IMR-90 (cell line): ENCODE results near the gene EXOC5. TPM values are rescaled to one million over a fixed set of nuclear protein-coding genes. Genes with fewer than 3 reads are reported as not detected.

Source experiments
- ATAC-seq: fragments of 200-7000 bp; cut with Tn5 transposase; 2 replicates; pipeline ENCODE4 v1.9.1; 2020; ENCODE audit warnings: low read depth, mild to moderate bottlenecking, moderate library complexity
- BruUV-seq: library from RNA; stranded (reverse); fragments of 400-500 nt; replicated peaks from 2 replicates; lab custom pipeline; 2021; lab: Mats Ljungman, UMichigan
- CTCF ChIA-PET: fragments of 300-600 bp; formaldehyde crosslinking; extraction: SDS; loops from one replicate; lab custom pipeline; 2021; ENCODE audit warnings: antibody characterized with exemption; lab: Yijun Ruan, JAX
- POLR2A ChIA-PET: fragments of 300-600 bp; sonication (Branson Sonifier 250); formaldehyde crosslinking; loops from one replicate; lab custom pipeline; 2022; ENCODE audit warnings: antibody characterized with exemption; ENCODE audit not compliant: unreplicated experiment; lab: Charles Lee
- DNase-seq: peaks from one replicate; pipeline ENCODE4 v3.0.0; 2013
- H2AFZ ChIP-seq: replicated peaks from 2 replicates; pipeline ENCODE3; 2013; ENCODE audit warnings: low read length, mild to moderate bottlenecking; ENCODE audit not compliant: poor library complexity
- H2AK5ac ChIP-seq: 2 replicates; pipeline ENCODE4 v1.6.1; 2013; ENCODE audit warnings: low read depth, low read length, inconsistent platforms
- H2AK9ac ChIP-seq: replicated peaks from 2 replicates; pipeline ENCODE3; 2013; ENCODE audit warnings: mild to moderate bottlenecking, low read depth, low read length, moderate library complexity; ENCODE audit not compliant: poor library complexity
- H2BK120ac ChIP-seq: 2 replicates; pipeline ENCODE4 v1.6.1; 2013; ENCODE audit warnings: low read depth, low read length, inconsistent platforms
- H2BK15ac ChIP-seq: 3 replicates; pipeline ENCODE4 v1.6.1; 2013; ENCODE audit warnings: low read depth, low read length, inconsistent platforms
- H2BK20ac ChIP-seq: 2 replicates; pipeline ENCODE4 v1.6.1; 2013; ENCODE audit warnings: low read depth, mild to moderate bottlenecking, inconsistent platforms, low read length, moderate library complexity
- H2BK5ac ChIP-seq: 2 replicates; pipeline ENCODE4 v1.6.1; 2013; ENCODE audit warnings: mild to moderate bottlenecking, low read depth, low read length, inconsistent platforms; ENCODE audit not compliant: poor library complexity, severe bottlenecking
- H3K14ac ChIP-seq: replicated peaks from 2 replicates; pipeline ENCODE4 v1.6.1; 2013; ENCODE audit warnings: low read depth, low read length, inconsistent platforms
- H3K18ac ChIP-seq: 2 replicates; pipeline ENCODE4 v1.6.1; 2013; ENCODE audit warnings: low read depth, low read length, control low read depth
- H3K23ac ChIP-seq: 2 replicates; pipeline ENCODE4 v1.6.1; 2013; ENCODE audit warnings: low read depth, low read length, inconsistent platforms
- H3K27ac ChIP-seq: 2 replicates; pipeline ENCODE4 v1.5.1; 2013; ENCODE audit warnings: mild to moderate bottlenecking, control low read depth, low read length; ENCODE audit not compliant: insufficient read depth
- H3K27me3 ChIP-seq: 2 replicates; pipeline ENCODE4 v1.6.1; 2013; ENCODE audit warnings: low read length; ENCODE audit not compliant: control insufficient read depth, insufficient read depth
- H3K36me3 ChIP-seq: 2 replicates; pipeline ENCODE4 v1.6.1; 2013; ENCODE audit warnings: low read length, mixed read lengths; ENCODE audit not compliant: control insufficient read depth, insufficient read depth
- H3K4ac ChIP-seq: 2 replicates; pipeline ENCODE4 v1.6.1; 2013; ENCODE audit warnings: low read depth, low read length, inconsistent platforms
- H3K4me1 ChIP-seq: 2 replicates; pipeline ENCODE4 v1.6.1; 2013; ENCODE audit warnings: low read length, mixed read lengths; ENCODE audit not compliant: control insufficient read depth, insufficient read depth
- H3K4me2 ChIP-seq: 2 replicates; pipeline ENCODE4 v1.6.1; 2013; ENCODE audit warnings: low read depth, mild to moderate bottlenecking, control low read depth, low read length, moderate library complexity
- H3K4me3 ChIP-seq: 2 replicates; pipeline ENCODE4 v1.5.1; 2013; ENCODE audit warnings: low read depth, mild to moderate bottlenecking, control low read depth, low read length, moderate library complexity; ENCODE audit not compliant: insufficient read depth
- H3K56ac ChIP-seq: 2 replicates; pipeline ENCODE4 v1.6.1; 2013; ENCODE audit warnings: low read length, inconsistent platforms; ENCODE audit not compliant: insufficient read depth; ENCODE audit errors: extremely low read depth
- H3K79me1 ChIP-seq, 2 experiments: 2 replicates each; pipeline ENCODE4 v1.6.1; 2013; ENCODE audit warnings: low read length in 2 of 2, inconsistent platforms in 1 of 2, low read depth in 1 of 2
- H3K9ac ChIP-seq: 2 replicates; pipeline ENCODE4 v1.6.1; 2013; ENCODE audit warnings: low read depth, low read length, control low read depth
- H3K9me1 ChIP-seq: 2 replicates; pipeline ENCODE4 v1.6.1; 2013; ENCODE audit warnings: low read length, inconsistent platforms; ENCODE audit not compliant: insufficient read depth
- H3K9me3 ChIP-seq: 2 replicates; pipeline ENCODE4 v1.6.1; 2013; ENCODE audit warnings: low read length; ENCODE audit not compliant: control insufficient read depth, insufficient read depth
- H4K20me1 ChIP-seq: 2 replicates; pipeline ENCODE4 v1.6.1; 2013; ENCODE audit warnings: low read length, inconsistent platforms; ENCODE audit not compliant: insufficient read depth
- H4K5ac ChIP-seq: 2 replicates; pipeline ENCODE4 v1.6.1; 2013; ENCODE audit warnings: mild to moderate bottlenecking, low read depth, low read length, control low read depth
- H4K8ac ChIP-seq, 2 experiments: 2 replicates each; pipeline ENCODE4 v1.6.1; 2013; ENCODE audit warnings: low read depth in 2 of 2, low read length in 2 of 2, control low read depth in 1 of 2, inconsistent platforms in 1 of 2
- H4K91ac ChIP-seq: 2 replicates; pipeline ENCODE4 v1.6.1; 2013; ENCODE audit warnings: low read depth, low read length, inconsistent platforms; ENCODE audit not compliant: insufficient read depth
- BHLHE40 ChIP-seq: fragments of 150-350 bp; IDR thresholded peaks from 2 replicates; pipeline ENCODE4 v1.6.1; 2016; ENCODE audit warnings: mild to moderate bottlenecking, low read depth, low read length
- CEBPB ChIP-seq: IDR thresholded peaks from 2 replicates; pipeline ENCODE4 v1.6.1; 2012; ENCODE audit warnings: low read depth, low read length, improper control_type of control experiment
- CHD1 ChIP-seq: IDR thresholded peaks from 2 replicates; pipeline ENCODE4 v1.6.1; 2012; ENCODE audit warnings: low read depth, low read length, improper control_type of control experiment
- FOS ChIP-seq: fragments of 150-350 bp; IDR thresholded peaks from 2 replicates; pipeline ENCODE4 v1.6.1; 2016; ENCODE audit warnings: low read depth, low read length
- MAFK ChIP-seq: IDR thresholded peaks from 2 replicates; pipeline ENCODE4 v1.6.1; 2012; ENCODE audit warnings: low read depth, low read length, improper control_type of control experiment
- MAZ ChIP-seq: IDR thresholded peaks from 2 replicates; pipeline ENCODE4 v1.6.1; 2012; ENCODE audit warnings: low read depth, mild to moderate bottlenecking, low read length, improper control_type of control experiment, moderate library complexity, borderline replicate concordance
- MXI1 ChIP-seq: IDR thresholded peaks from 2 replicates; pipeline ENCODE4 v1.6.1; 2012; ENCODE audit warnings: low read depth, mild to moderate bottlenecking, low read length, moderate library complexity, borderline replicate concordance
- NFE2L2 ChIP-seq: fragments of 150-350 bp; IDR thresholded peaks from 2 replicates; pipeline ENCODE4 v1.6.1; 2016; ENCODE audit warnings: low read depth, mild to moderate bottlenecking, low read length
- POLR2A ChIP-seq: IDR thresholded peaks from 2 replicates; pipeline ENCODE4 v1.6.1; 2012; ENCODE audit warnings: mild to moderate bottlenecking, low read depth, low read length
- RAD21 ChIP-seq: IDR thresholded peaks from 2 replicates; pipeline ENCODE4 v1.6.1; 2012; ENCODE audit warnings: low read length, improper control_type of control experiment
- RCOR1 ChIP-seq: IDR thresholded peaks from 2 replicates; pipeline ENCODE4 v1.6.1; 2012; ENCODE audit warnings: mild to moderate bottlenecking, low read length, improper control_type of control experiment; ENCODE audit not compliant: insufficient replicate concordance
- RFX5 ChIP-seq: IDR thresholded peaks from 2 replicates; pipeline ENCODE4 v1.8.0; 2012; ENCODE audit warnings: low read depth, mild to moderate bottlenecking, low read length, moderate library complexity
- SMC3 ChIP-seq: fragments of 150-350 bp; IDR thresholded peaks from 2 replicates; pipeline ENCODE4 v1.6.1; 2016; ENCODE audit warnings: low read depth, mild to moderate bottlenecking, antibody characterized with exemption, low read length, moderate library complexity
- WGBS, 2 experiments: methylation state at CpG; one replicate each; pipeline versions ENCODE4 v1.1.5 to v1.1.7; 2013; ENCODE audit warnings: missing lambda C conversion rate in 2 of 2; ENCODE audit not compliant: insufficient read length in 1 of 2; ENCODE audit errors: extremely low coverage in 2 of 2; 5-methylcytosine and 5-hydroxymethylcytosine counted together
- dilution Hi-C: fragments of 300-500 bp; cut with HindIII; formaldehyde crosslinking; loops from one replicate; pipeline ENCODE4 v1.14.3; 2018; ENCODE audit warnings: low sequenced_read_pairs; ENCODE audit not compliant: unreplicated experiment
- in situ Hi-C: fragments of 300-500 bp; cut with MboI; formaldehyde crosslinking; loops from 3 replicates; pipeline ENCODE4 v1.14.3; 2019; ENCODE audit warnings: low sequenced_read_pairs, inconsistent platforms, mixed read lengths
- intact Hi-C: fragments of 100-400 bp; cut with micrococcal nuclease; formaldehyde crosslinking; loops from 2 replicates; pipeline ENCODE4 v1.10.0; 2022
- polyA plus RNA-seq, 3 experiments: library from polyadenylated mRNA; depleted of rRNA; stranded (reverse); fragments of >200 nt; gene quantifications; 2 replicates each; pipeline ENCODE4 v1.2.3, GENCODE V29; 2012; ENCODE audit warnings: low replicate concordance in 1 of 3
- total RNA-seq: library from RNA; depleted of rRNA; stranded (reverse); fragments of >200 nt; gene quantifications from 2 replicates; pipeline ENCODE4 v1.2.3, GENCODE V29; 2012
- TF ChIP-seq, protein P1 (sequence below): conservative IDR thresholded peaks from 2 replicates; pipeline ENCODE4 v1.5.1; 2012; ENCODE audit warnings: mild to moderate bottlenecking, low read depth, low read length, improper control_type of control experiment
- TF ChIP-seq, protein P2 (sequence below): fragments of 150-350 bp; IDR thresholded peaks from 2 replicates; pipeline ENCODE4 v1.6.1; 2016; ENCODE audit warnings: low read depth, mild to moderate bottlenecking, low read length, moderate library complexity, borderline replicate concordance
- TF ChIP-seq, protein P3 (sequence below): fragments of 150-350 bp; IDR thresholded peaks from 2 replicates; pipeline ENCODE4 v1.6.1; 2017; ENCODE audit warnings: mild to moderate bottlenecking, antibody characterized with exemption, low read length, low read depth

EXOC5 gene
- total and polyA plus RNA-seq, 2 of the 4 experiments (the other 2 are of a cell fraction): 22.4 to 52.5 TPM

DNA sequence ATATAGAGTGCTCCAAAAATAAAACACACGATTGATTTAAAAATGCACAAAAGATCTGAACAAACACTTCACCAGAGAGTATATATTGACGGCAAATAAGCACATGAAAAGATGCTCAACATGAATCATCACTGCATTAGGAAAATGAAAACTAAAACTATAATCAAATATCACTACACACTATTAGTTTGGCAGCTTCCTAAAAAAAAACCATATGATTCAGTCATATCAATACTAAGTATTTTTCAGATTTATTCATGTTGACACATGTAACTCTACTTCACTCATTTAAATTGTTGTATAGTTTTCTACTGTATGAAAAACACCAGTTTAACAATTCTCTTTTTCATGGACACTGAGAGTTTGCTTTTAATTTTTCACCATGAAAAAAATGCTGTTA, 41.6 kb downstream of the EXOC5 start:
- ChIA-PET CTCF (no interaction called here), POLR2A (no interaction called here)
- H4K5ac ChIP-seq: no peak overlapping the region
- no peaks in the 10 kb centered on the region for H3K4me1 ChIP-seq
- H3K79me1 ChIP-seq: peaks cover 4 to 8% of the 10 kb centered on the region in 2 experiments; a peak in 2 of 4 replicates
- no peak for DNase-seq
- H2BK5ac ChIP-seq: no peak overlapping the region
- no peak overlapping the region for H2BK20ac ChIP-seq
- intact Hi-C loops: no loop called here
- H4K20me1 ChIP-seq: no peaks in the 10 kb centered on the region
- WGBS, 2 experiments: no CpG with 5 or more reads among the region's 2 CpGs
- dilution Hi-C loops: no loop called here
- no TSS peak for BruUV-seq
- H3K4me2 ChIP-seq: no peak overlapping the region
- H3K18ac ChIP-seq: no peak overlapping the region
- no peak overlapping the region for H3K4ac ChIP-seq
- H3K9me1 ChIP-seq: no peaks in the 10 kb centered on the region; the same call in 1 of the 2 replicates
- no peak overlapping the region for H3K23ac ChIP-seq
- no peak overlapping the region for H2BK120ac ChIP-seq
- no peak overlapping the region for H3K56ac ChIP-seq
- no peak overlapping the region for H3K27ac ChIP-seq
- H2AFZ ChIP-seq: no peak overlapping the region
- no peak overlapping the region for H2AK5ac ChIP-seq
- H3K14ac ChIP-seq: no peak overlapping the region
- in situ Hi-C loops: no loop called here
- H3K4me3 ChIP-seq: no peak overlapping the region
- no peak overlapping the region for H2AK9ac ChIP-seq
- ATAC-seq: no peak
- no peak overlapping the region for H4K91ac ChIP-seq
- no peak overlapping the region for H2BK15ac ChIP-seq
- H3K9ac ChIP-seq: no peak overlapping the region
- H3K27me3 ChIP-seq: no peaks in the 10 kb centered on the region
- H3K36me3 ChIP-seq: peaks cover 11% of the 10 kb centered on the region
- TF ChIP-seq SMC3 (no peak), NFE2L2 (no peak), CHD1 (no peak), CEBPB (no peak), BHLHE40 (no peak), RFX5 (no peak), MXI1 (no peak), MAZ (no peak), RCOR1 (no peak), RAD21 (no peak), FOS (no peak), POLR2A (no peak), MAFK (no peak)
- TF ChIP-seq, protein P1, sequence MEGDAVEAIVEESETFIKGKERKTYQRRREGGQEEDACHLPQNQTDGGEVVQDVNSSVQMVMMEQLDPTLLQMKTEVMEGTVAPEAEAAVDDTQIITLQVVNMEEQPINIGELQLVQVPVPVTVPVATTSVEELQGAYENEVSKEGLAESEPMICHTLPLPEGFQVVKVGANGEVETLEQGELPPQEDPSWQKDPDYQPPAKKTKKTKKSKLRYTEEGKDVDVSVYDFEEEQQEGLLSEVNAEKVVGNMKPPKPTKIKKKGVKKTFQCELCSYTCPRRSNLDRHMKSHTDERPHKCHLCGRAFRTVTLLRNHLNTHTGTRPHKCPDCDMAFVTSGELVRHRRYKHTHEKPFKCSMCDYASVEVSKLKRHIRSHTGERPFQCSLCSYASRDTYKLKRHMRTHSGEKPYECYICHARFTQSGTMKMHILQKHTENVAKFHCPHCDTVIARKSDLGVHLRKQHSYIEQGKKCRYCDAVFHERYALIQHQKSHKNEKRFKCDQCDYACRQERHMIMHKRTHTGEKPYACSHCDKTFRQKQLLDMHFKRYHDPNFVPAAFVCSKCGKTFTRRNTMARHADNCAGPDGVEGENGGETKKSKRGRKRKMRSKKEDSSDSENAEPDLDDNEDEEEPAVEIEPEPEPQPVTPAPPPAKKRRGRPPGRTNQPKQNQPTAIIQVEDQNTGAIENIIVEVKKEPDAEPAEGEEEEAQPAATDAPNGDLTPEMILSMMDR: no peak
- TF ChIP-seq, protein P2, sequence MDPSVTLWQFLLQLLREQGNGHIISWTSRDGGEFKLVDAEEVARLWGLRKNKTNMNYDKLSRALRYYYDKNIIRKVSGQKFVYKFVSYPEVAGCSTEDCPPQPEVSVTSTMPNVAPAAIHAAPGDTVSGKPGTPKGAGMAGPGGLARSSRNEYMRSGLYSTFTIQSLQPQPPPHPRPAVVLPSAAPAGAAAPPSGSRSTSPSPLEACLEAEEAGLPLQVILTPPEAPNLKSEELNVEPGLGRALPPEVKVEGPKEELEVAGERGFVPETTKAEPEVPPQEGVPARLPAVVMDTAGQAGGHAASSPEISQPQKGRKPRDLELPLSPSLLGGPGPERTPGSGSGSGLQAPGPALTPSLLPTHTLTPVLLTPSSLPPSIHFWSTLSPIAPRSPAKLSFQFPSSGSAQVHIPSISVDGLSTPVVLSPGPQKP: no peak
- TF ChIP-seq, protein P3, sequence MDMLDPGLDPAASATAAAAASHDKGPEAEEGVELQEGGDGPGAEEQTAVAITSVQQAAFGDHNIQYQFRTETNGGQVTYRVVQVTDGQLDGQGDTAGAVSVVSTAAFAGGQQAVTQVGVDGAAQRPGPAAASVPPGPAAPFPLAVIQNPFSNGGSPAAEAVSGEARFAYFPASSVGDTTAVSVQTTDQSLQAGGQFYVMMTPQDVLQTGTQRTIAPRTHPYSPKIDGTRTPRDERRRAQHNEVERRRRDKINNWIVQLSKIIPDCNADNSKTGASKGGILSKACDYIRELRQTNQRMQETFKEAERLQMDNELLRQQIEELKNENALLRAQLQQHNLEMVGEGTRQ: no peak
- H4K8ac ChIP-seq: no peak overlapping the region
- no peaks in the 10 kb centered on the region for H3K9me3 ChIP-seq
